GM19351 (cell line): ENCODE data around the gene MIA3.
"Not testable (repeated sequence)": the region's sequence is repeated elsewhere in the genome, so short reads cannot be mapped to it uniquely, and the experiment has no call there.

Source experiments
- ATAC-seq: cut with Tn5 transposase; IDR thresholded peaks from one replicate; pipeline ENCODE4 v1.9.1; 2021; ENCODE audit warnings: mild to moderate bottlenecking, moderate library complexity; ENCODE audit not compliant: unreplicated experiment

The MIA3 gene, protein sequence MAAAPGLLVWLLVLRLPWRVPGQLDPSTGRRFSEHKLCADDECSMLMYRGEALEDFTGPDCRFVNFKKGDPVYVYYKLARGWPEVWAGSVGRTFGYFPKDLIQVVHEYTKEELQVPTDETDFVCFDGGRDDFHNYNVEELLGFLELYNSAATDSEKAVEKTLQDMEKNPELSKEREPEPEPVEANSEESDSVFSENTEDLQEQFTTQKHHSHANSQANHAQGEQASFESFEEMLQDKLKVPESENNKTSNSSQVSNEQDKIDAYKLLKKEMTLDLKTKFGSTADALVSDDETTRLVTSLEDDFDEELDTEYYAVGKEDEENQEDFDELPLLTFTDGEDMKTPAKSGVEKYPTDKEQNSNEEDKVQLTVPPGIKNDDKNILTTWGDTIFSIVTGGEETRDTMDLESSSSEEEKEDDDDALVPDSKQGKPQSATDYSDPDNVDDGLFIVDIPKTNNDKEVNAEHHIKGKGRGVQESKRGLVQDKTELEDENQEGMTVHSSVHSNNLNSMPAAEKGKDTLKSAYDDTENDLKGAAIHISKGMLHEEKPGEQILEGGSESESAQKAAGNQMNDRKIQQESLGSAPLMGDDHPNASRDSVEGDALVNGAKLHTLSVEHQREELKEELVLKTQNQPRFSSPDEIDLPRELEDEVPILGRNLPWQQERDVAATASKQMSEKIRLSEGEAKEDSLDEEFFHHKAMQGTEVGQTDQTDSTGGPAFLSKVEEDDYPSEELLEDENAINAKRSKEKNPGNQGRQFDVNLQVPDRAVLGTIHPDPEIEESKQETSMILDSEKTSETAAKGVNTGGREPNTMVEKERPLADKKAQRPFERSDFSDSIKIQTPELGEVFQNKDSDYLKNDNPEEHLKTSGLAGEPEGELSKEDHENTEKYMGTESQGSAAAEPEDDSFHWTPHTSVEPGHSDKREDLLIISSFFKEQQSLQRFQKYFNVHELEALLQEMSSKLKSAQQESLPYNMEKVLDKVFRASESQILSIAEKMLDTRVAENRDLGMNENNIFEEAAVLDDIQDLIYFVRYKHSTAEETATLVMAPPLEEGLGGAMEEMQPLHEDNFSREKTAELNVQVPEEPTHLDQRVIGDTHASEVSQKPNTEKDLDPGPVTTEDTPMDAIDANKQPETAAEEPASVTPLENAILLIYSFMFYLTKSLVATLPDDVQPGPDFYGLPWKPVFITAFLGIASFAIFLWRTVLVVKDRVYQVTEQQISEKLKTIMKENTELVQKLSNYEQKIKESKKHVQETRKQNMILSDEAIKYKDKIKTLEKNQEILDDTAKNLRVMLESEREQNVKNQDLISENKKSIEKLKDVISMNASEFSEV (N-terminal part only)

DNA sequence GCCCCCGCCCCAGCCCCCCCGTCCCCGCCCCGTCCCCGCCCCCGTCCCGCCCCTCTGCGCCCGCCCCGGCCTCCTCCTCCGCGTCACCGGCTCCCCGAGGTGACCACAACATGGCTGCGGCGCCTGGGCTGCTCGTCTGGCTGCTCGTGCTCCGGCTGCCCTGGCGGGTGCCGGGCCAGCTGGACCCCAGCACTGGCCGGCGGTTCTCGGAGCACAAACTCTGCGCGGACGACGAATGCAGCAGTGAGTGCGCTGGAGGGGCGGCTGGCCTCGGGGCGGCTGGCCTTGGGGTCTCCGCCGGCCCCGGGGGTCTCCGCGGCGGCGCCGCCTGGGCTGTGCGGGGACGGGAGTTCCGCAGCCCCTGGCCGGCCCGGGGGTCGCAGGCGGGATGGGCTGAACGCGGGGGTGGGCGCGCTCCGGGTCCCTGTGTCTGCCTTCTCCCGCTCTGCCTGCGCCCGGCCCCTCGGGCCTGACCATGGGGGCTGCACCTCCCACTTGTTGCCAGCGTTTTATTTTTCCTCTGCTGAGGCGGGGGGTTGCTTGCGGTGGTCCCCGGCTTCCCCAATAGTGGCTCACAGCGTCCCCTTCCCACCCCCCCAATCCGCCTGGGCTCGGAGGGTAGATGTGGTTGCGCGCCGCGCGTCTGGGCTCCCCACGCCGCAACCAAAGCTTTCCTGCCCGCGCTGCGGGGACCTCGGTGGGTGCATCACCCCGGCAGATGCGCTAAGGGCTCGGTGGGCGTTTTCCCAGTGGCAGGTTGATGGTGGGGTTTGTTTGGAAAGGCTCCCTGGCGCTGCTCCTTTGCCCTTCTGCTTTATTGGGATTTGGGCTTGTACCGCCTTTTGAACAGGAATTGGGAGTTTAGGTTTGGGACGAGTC is at the start of gene MIA3:
MIA3 (plus strand) TSS at position 97 of the 879 bp plus-strand sequence; CDS start at position 111, 14 bp downstream.
- ATAC-seq: peak; percentile 51

DNA sequence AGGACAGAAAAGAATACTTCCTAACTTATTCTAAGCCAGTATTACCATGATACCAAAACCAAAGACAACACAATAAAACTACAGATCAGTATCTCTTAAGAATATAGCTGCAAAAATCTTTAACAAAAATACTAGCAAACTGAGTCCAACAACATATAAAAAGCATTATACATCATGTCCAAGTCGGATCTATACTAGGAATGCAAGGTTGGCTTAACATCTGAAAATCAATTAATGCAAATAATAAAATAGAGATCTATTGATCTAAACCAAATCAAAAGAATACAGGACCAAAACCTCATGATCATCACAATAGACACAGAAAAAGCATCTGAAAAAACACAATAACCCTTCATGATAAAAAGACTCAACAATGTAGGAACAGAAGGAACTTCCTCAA is 47.1 kb upstream of the MIA3 start:
- ATAC-seq: no peak

DNA sequence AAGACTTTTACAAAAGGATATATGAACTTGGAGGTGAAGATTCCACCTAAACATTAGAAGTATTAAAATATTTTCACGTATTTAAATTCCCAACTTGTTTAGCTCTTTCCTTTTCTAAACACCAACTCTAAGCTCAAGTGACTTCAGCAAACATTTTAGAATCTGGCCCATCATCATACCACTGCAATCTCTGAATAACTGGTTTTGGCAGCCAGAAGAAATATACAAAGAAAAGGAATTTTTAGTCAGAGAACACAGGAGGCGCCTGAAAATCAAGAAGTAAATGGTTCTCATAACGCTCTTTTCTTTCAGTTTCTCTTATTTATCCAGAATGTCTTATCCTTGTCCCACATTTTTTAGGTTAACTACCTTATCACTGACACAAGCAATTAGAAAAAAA is 38.6 kb upstream of the MIA3 start:
- no peak for ATAC-seq

DNA sequence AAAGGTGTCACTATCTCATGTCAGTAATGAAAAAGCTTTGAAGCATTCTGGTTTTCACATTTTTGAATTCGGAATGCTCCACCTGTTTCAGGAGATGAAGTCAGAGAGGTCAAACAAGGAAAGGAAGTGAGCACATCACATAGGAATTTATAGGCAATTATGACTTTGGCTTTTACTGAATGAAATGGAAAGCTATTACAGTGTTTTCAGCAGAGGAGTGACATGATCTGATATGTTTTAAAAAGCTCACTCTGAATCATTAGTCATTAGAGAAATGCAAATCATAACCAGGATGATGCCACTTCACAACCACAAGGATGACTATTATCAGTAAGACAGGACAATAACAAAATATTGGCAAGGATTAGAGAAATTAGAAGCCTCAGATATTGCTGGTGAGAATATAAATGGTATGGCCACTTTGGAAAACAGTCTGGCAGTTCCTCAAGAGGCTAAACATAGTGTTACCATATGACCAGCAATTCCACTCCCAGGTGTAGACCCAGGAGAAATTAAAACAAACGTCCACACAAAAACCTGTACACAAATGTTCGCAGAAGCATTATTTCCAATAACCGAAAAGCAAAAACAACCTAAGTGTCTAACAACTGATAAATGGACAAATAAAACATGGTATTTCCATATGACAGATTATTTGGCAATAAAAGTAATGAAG is 35.7 kb upstream of the MIA3 start:
- ATAC-seq: peak; percentile 72

DNA sequence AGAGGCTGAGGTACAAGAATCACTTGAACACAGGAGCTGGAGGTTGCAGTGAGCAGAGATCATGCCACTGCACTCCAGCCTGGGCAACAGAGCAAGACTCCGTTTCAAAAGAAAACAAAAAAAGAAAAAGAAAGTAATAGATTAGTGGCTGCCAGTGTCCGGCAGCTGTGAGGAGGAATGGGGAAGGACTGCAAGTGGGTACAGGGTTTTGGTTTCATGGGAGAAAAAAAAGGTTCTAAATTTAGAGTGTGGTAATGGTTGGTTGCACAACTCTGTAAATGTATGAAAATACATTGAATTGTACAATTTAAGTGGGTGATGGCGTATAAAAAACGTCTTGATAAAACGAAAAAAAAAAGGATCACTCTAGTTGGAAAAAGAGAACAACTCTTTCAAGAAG is 34.8 kb upstream of the MIA3 start:
- ATAC-seq: peak; percentile 82

DNA sequence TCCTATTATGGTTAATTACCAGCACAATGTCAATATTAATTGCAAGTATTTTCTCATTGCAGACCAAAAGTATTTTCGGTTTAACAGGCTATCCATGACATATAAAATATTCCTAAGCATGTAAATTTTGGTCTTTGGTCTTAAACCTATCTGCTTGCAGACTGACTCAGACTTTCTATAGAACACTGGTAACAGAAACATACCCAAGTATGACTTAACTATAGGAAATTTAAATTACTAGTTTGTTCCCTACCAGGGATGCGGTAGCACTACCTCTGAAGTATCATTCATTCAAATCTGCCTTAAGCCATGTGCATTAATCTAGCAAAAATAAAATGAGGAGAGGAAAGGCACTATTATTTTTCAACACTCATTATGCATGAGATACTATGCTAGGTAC is 31.1 kb upstream of the MIA3 start:
- ATAC-seq: no peak

DNA sequence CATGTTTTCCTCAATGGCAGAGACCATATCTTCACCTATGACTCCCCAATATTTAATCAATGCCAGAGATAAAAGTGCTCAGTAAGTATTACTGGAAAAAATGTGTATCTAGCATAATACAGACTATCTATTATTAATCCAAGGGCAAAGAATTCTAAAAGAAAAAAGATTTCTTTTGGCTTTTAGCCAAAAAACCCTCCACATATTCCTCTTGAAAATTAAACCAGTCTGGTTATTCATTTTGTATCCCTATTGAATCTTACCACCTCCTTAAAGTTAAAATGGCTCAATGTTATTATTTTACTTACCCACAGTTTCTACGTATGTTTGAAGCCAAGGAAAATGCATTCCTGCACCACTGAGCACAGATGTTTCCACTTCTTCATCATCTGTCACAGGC is 29.8 kb upstream of the MIA3 start:
- no peak for ATAC-seq

DNA sequence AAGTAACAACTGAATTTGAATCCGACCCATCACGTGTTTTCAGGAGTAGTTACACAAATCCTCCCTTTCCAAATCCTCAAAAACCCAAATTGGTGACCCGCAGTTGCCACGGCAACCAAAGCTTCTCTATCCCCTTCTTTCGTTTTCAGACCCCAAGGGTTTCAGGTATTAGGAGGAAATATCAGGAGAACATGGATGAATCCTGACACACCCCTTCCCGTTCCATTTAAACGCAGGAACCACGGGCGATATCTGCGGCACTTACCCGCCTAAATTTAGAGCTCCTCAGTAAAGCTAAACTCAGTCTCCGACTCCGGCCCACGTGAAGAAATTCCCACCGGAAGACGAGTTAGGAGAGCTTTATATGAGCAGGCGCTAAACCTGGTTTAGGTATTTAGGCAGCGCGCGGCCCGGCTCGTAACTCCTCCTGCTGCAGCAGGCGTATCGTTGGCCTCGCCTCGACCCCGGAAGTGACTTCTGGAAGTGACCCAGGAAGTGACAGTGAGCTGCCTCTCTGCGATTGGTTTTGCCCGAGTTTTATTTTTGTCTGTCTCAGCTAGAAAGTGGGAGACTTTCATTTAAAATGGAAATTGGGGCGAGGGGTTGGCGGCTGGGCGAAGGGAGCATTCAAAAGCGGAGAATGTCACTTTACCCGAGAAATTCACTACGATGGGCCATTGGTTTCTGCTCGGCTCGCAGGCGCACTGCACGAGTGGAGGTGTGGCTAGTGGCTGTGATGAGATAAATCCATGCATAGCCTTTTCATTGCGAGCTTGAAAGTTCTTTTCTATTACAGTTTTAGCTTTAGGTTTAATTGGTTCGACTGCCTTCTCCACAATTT is 28.2 kb upstream of the MIA3 start, which contains the start of gene TAF1A:
TAF1A (minus strand) TSS at position 472 of the 841 bp plus-strand sequence.
- ATAC-seq: peak; percentile 99

DNA sequence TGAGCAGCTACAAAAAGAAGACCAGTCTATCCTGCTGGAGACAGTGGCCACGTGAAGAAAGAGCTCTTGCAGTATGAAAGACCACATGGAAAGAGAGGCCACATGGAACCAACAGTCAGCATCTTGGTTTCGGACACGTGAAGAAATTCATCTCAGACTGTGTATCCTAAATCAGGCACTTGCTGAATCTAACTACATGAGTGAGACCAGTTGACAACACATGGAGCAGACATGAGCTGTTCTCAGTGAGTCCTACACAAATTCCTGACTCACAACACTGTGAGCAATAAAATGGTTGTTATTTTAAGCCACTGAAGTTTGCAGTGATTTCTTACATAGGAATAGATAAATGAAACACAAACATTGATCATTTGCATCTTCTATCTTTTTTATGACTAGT is 25.7 kb upstream of the MIA3 start:
- no peak for ATAC-seq

DNA sequence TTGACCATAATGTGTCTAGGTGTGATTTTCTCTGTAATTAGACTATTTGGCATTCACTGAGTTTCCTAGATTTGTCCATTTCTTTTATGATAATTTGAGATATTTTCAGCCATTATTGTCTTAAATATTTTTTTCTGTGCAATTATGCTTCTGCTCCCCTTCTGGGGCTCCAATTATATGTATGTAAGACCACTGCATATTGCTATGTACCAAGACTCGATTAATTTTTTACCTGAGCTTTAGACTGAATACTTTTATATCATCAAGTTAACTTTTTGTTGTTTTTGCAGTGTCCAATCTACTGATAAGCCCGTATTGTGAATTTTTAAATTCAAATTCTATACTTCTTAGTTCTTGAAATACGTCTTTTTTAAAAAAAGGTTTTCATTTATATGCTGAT is 23.1 kb upstream of the MIA3 start:
- no peak for ATAC-seq

DNA sequence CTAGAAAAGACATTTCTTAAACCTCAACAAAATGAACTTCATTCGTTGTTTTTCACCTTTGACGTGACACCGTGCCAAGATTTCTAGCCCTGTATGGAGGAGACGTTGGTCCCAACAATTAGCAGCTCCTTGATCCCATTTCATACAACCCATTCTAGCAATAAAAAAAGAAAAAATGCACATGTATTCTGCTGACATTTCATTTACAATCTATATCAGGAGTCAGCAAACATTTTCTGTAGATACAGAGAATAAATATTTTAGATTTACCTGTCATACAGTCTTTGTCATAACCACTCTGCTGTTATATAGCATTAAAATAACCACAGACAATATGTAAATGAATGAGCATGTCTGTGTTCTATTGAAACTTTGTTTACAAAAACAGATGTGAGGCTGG is 21.2 kb upstream of the MIA3 start:
- no peak for ATAC-seq

DNA sequence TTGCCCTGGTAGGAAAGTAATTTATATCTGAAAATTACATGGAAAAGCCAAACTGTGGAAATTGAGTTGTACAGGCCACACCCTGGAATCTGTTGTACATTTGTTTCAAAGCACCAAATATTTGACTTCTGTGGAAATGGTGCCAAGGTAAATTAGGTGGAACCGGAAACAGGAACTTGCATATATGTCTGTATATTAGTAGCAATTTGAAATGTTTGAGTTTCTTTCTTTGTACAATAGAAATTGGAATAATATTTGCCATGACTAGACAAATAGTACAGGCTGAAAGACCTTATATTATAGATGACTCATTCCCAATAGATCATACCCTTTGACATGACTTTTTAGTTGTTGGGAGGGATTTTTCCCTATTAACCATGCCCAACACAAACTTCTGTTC is 17.6 kb upstream of the MIA3 start:
- ATAC-seq: no peak

DNA sequence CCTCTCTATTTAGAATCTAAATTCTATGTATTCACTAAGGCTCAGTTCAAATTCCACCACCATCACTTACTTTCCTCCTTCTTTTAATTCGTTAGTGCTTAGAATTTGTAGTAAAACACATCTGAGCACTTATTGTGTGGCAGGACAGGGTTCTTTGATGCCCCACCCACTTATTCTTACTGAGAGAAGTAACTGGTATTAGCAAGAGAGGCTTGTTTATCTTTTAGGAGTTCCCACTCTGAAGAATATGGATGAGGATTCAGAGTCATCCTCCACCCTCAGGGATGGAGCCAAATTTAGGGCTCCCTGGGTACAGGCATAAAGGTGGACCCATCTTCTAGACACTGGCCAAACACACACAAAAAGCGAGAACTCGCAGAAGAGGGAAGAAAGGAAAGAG is 16.6 kb upstream of the MIA3 start:
- ATAC-seq: no peak

DNA sequence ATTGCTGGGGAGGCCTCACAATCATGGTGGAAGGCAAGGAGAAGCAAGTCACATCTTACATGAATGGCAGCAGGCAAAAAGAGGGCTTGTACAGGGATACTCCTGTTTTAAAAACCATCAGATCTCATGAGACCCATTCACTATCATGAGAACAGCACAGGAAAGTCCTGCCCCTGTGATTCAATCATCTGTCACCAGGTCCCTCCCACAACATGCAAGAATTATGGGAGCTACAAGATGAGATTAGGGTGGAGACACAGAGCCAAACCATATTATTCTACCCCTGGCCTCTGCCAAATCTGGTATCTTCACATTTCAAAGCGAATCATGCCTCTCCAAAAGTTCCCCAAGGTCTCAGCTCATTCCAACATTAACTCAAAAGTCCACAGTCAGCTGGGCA is 11.1 kb upstream of the MIA3 start:
- no peak for ATAC-seq

DNA sequence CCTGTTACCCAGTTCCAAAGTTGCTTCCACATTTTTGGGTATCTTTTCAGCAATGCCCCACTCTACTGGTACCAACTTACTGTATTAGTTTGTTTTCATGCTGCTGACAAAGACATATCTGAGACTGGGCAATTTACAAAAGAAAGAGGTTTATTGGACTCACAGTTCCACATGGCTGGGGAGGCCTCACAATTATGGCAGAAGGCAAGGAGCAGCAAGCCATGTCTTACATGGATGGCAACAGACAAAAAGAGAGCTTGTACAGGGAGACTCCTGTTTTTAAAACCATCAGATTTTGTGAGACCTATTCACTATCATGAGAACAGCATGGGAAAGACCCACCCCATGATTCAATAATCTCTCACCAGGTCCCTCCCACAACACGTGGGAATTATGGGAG is 8.8 kb upstream of the MIA3 start:
- not testable (repeated sequence) for ATAC-seq

DNA sequence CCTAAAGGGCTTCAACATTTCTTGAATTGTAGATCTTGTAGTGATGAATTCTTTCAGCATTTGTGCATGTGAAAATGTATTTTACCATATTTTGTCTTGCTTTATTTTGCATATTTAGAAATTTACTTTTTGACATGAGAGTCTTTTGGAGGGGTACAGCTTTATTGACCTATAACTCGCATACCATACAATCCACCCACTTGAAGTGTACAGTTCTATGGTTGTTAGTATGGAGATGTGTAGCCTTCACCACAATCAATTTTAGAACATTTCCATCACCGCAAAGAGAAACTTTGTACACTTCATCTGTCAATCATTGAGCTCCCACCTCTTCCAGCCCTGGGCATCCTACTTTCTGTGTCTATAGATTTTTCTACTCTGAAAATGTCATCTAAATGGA is 7.2 kb upstream of the MIA3 start:
- ATAC-seq: no peak

DNA sequence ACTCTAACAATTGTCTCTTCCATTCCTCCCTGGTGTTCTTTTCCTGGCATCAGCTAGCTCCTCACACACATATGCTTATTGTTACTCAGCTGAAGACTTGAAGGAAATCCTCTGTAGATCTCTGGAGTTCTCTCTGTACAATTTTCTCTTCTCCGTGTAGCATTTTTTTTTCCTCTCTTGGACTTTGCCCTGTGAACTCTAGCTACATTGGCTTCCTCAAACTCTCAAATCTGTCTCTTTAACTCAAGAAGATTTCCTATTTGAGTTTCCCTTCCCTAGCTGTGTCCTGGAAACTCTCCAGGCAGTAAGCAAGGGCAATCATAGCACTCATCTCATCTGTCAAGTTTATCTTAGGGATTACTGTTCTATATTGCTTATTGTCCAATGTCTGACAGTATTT is 4.3 kb upstream of the MIA3 start:
- ATAC-seq: no peak

DNA sequence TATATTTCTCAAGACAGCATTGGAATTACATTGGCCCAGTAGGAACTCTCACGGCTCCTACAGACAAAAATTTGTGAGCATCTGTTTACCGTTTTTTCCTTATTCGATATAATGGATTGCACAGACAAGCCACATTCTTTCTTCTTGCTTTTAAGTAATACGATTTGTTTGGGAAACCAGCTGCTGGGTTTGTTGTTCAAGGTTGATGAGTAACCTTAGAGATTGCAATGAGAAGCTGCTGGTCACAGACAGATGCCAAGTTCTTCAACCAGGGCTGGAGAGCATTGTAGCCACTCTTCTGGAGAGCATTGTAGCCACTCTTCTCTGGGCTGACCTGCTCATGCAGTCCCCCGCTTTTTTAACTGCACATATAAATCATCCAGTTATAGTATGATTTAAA is 1.4 kb upstream of the MIA3 start:
- no peak for ATAC-seq
